ENCODE data around the gene ENAH.

Gene ENAH

GRCh38 chr1:225449261-225449660 is 203.7 kb downstream of the ENAH start:
- Histone ChIP-seq H2AFZ (ENCODE audit: low read length) (no peak overlapping the region), H3K4me3 (ENCODE audit: low read depth, low read length, poor library complexity, severe bottlenecking) (no peak overlapping the region), H4K20me1 (ENCODE audit: insufficient read depth, low read length) (no peaks in the 10 kb centered on the region), H3F3A (ENCODE audit: insufficient read depth, low read length) (no peaks in the 10 kb centered on the region), H3K9me3 (ENCODE audit: low read length) (peaks cover 6% of the 10 kb centered on the region), H3K27ac (ENCODE audit: low read depth, low read length, poor library complexity, severe bottlenecking) (no peak overlapping the region), H3K36me3 (ENCODE audit: insufficient read depth, low read length) (no peaks in the 10 kb centered on the region; the same call in 1 of the 2 replicates), H3K4me2 (ENCODE audit: low read length) (no peak overlapping the region), H3K4me1 (ENCODE audit: insufficient read depth, low read length, severe bottlenecking) (peaks cover 18% of the 10 kb centered on the region), H3K27me3 (ENCODE audit: insufficient read depth, low read length) (no peaks in the 10 kb centered on the region), H3K9ac (ENCODE audit: low read length) (no peak overlapping the region), H3K9me2 (ENCODE audit: low read depth, low read length) (no peaks in the 10 kb centered on the region), H3K79me2 (ENCODE audit: insufficient read depth, low read length) (no peaks in the 10 kb centered on the region)
- TF ChIP-seq CTCF (IDR thresholded peaks at IDR 0.05; ENCODE audit: low read length) (no peak), EZH2 (IDR thresholded peaks at IDR 0.05; ENCODE audit: borderline replicate concordance, low read length) (no peak)

GRCh38 chr1:225448146-225448805 is 204.6 kb downstream of the ENAH start:
- no peak overlapping the region for H2AFZ ChIP-seq (ENCODE audit: low read length)

GRCh38 chr1:225447650-225448089 is 205.3 kb downstream of the ENAH start:
- H3K27ac ChIP-seq (ENCODE audit: low read depth, low read length, poor library complexity, severe bottlenecking), result no peak overlapping the region
- no peak overlapping the region for H3K4me3 ChIP-seq (ENCODE audit: low read depth, low read length, poor library complexity, severe bottlenecking)
- H3K36me3 ChIP-seq (ENCODE audit: insufficient read depth, low read length), result no peaks in the 10 kb centered on the region
- H3K9ac ChIP-seq (ENCODE audit: low read length), result no peak overlapping the region
- H3K9me3 ChIP-seq (ENCODE audit: low read length), result no peaks in the 10 kb centered on the region
- peaks cover 33% of the 10 kb centered on the region for H3K4me1 ChIP-seq (ENCODE audit: insufficient read depth, low read length, severe bottlenecking)
- no peak for TF ChIP-seq EZH2 (IDR thresholded peaks at IDR 0.05; ENCODE audit: borderline replicate concordance, low read length)
- TF ChIP-seq CTCF (IDR thresholded peaks at IDR 0.05; ENCODE audit: low read length), result no peak
- H3K27me3 ChIP-seq (ENCODE audit: insufficient read depth, low read length), result no peaks in the 10 kb centered on the region
- no peaks in the 10 kb centered on the region for H3F3A ChIP-seq (ENCODE audit: insufficient read depth, low read length)
- H2AFZ ChIP-seq (ENCODE audit: low read length), result no peak overlapping the region
- H4K20me1 ChIP-seq (ENCODE audit: insufficient read depth, low read length), result no peaks in the 10 kb centered on the region
- H3K4me2 ChIP-seq (ENCODE audit: low read length), result no peak overlapping the region
- no peaks in the 10 kb centered on the region for H3K9me2 ChIP-seq (ENCODE audit: low read depth, low read length)
- H3K79me2 ChIP-seq (ENCODE audit: insufficient read depth, low read length), result no peaks in the 10 kb centered on the region

More at GRCh38 chr1:225448146-225448805, 204.6 kb downstream of the ENAH start:
- no peak for TF ChIP-seq CTCF (IDR thresholded peaks at IDR 0.05; ENCODE audit: low read length)
- no peak for TF ChIP-seq EZH2 (IDR thresholded peaks at IDR 0.05; ENCODE audit: borderline replicate concordance, low read length)
- Histone ChIP-seq H3K9ac (ENCODE audit: low read length) (no peak overlapping the region), H3K36me3 (ENCODE audit: insufficient read depth, low read length) (no peaks in the 10 kb centered on the region; the same call in 1 of the 2 replicates), H3K79me2 (ENCODE audit: insufficient read depth, low read length) (no peaks in the 10 kb centered on the region), H3K27me3 (ENCODE audit: insufficient read depth, low read length) (no peaks in the 10 kb centered on the region), H3K9me2 (ENCODE audit: low read depth, low read length) (no peaks in the 10 kb centered on the region), H4K20me1 (ENCODE audit: insufficient read depth, low read length) (no peaks in the 10 kb centered on the region), H3K9me3 (ENCODE audit: low read length) (no peaks in the 10 kb centered on the region), H3K27ac (ENCODE audit: low read depth, low read length, poor library complexity, severe bottlenecking) (no peak overlapping the region), H3F3A (ENCODE audit: insufficient read depth, low read length) (no peaks in the 10 kb centered on the region), H3K4me3 (ENCODE audit: low read depth, low read length, poor library complexity, severe bottlenecking) (no peak overlapping the region), H3K4me2 (ENCODE audit: low read length) (no peak overlapping the region), H3K4me1 (ENCODE audit: insufficient read depth, low read length, severe bottlenecking) (peaks cover 27% of the 10 kb centered on the region)
